Colonic mucosa (tissue), 4 donors: ENCODE results near the gene ST3GAL2. TPM values are rescaled to one million over a fixed set of nuclear protein-coding genes. Genes with fewer than 3 reads are reported as not detected.
A peak's percentile ranks its signal among the peaks of the same experiment; 100 is the strongest.

ENCODE experiments used
- DNase-seq: peaks from one replicate; pipeline ENCODE4 v3.0.0-alpha.2; 2020
- H3K27ac ChIP-seq: fragments of 200-600 bp; one replicate; pipeline ENCODE4 v1.8.0; 2021
- H3K27me3 ChIP-seq: fragments of 200-600 bp; one replicate; pipeline ENCODE4 v1.8.0; 2021
- H3K36me3 ChIP-seq: fragments of 200-600 bp; one replicate; pipeline ENCODE4 v1.8.0; 2021
- H3K4me1 ChIP-seq: fragments of 200-600 bp; one replicate; pipeline ENCODE4 v1.8.0; 2021; ENCODE audit warnings: mild to moderate bottlenecking
- H3K4me3 ChIP-seq: fragments of 200-600 bp; one replicate; pipeline ENCODE4 v1.8.0; 2021
- H3K9ac ChIP-seq, 2 donors: one replicate each; pipeline ENCODE4 v1.7.0; 2013; ENCODE audit warnings: control low read depth in 2 of 2, low read depth in 2 of 2, low read length in 2 of 2
- H3K9me3 ChIP-seq: fragments of 200-600 bp; one replicate; pipeline ENCODE4 v1.8.0; 2021
- CTCF ChIP-seq: fragments of 200-600 bp; IDR thresholded peaks from one replicate; pipeline ENCODE4 v1.8.0; 2022; ENCODE audit warnings: antibody characterized with exemption, mild to moderate bottlenecking
- intact Hi-C: fragments of 100-400 bp; cut with DNase I; formaldehyde crosslinking; loops from one replicate; pipeline ENCODE4 v1.14.1; 2022
- total RNA-seq, 2 donors: library from RNA; stranded (reverse); fragmentation: NEBNext Ultra II Directional in 1 of 2; extraction: Animal tissue kit (Norgen Biotek cat#: 25700) in 1 of 2; gene quantifications; one replicate each; pipeline ENCODE4 v1.2.1, GENCODE V29; 2021
- donor health status: healthy.
- donor health status: DM: no; HTN: no; CAD: no.
- donor health status: DM: no; HTN: no; CAD: no.

Gene ST3GAL2
- total RNA-seq, 2 donors from 2014 or later = 6.9 to 8.1 TPM

- Histone ChIP-seq H3K4me1 (no peaks in the 10 kb centered on the region), H3K9ac (no peak overlapping the region), H3K27me3 (no peaks in the 10 kb centered on the region), H3K4me3 (no peak overlapping the region), H3K36me3 (no peaks in the 10 kb centered on the region), H3K9me3 (no peaks in the 10 kb centered on the region), H3K27ac (no peak overlapping the region)
- no peak for DNase-seq
- TF ChIP-seq CTCF = no peak
- intact Hi-C loops = loop anchor here (5.0 kb wide), 1 partner anchor 102 kb away; no protein-coding TSS in a partner anchor
Measured at GRCh38 chr16:70474320-70475053, 35.6 kb upstream of the ST3GAL2 start.

- no peak overlapping the region for H3K4me3 ChIP-seq
- intact Hi-C loops = loop anchor here (5.0 kb wide), 1 partner anchor 101 kb away; no protein-coding TSS in a partner anchor
- H3K9me3 ChIP-seq = no peaks in the 10 kb centered on the region
- H3K4me1 ChIP-seq = no peaks in the 10 kb centered on the region
- H3K9ac ChIP-seq = no peak overlapping the region
- H3K36me3 ChIP-seq = no peaks in the 10 kb centered on the region
- H3K27ac ChIP-seq = no peak overlapping the region
- no peak for TF ChIP-seq CTCF
- DNase-seq = no peak
- H3K27me3 ChIP-seq = no peaks in the 10 kb centered on the region
Measured at GRCh38 chr16:70473446-70474319, 34.8 kb upstream of the ST3GAL2 start.

GRCh38 chr16:70472786-70473433, 34.0 kb upstream of the ST3GAL2 start:
- Histone ChIP-seq H3K27me3 (no peaks in the 10 kb centered on the region), H3K9me3 (no peaks in the 10 kb centered on the region), H3K4me3 (no peak overlapping the region), H3K9ac (no peak overlapping the region), H3K36me3 (no peaks in the 10 kb centered on the region), H3K4me1 (no peaks in the 10 kb centered on the region), H3K27ac (no peak overlapping the region)
- DNase-seq = no peak
- intact Hi-C loops = loop anchor here (5.0 kb wide), 1 partner anchor 101 kb away; no protein-coding TSS in a partner anchor
- no peak for TF ChIP-seq CTCF

- Histone ChIP-seq H3K27ac (no peak overlapping the region), H3K36me3 (no peaks in the 10 kb centered on the region), H3K4me3 (no peak overlapping the region), H3K9ac (no peak overlapping the region), H3K4me1 (no peaks in the 10 kb centered on the region), H3K27me3 (no peaks in the 10 kb centered on the region), H3K9me3 (no peaks in the 10 kb centered on the region)
- intact Hi-C loops = loop anchor here (5.0 kb wide), 1 partner anchor 99 kb away; no protein-coding TSS in a partner anchor
- TF ChIP-seq CTCF = peak; percentile 25
- no peak for DNase-seq
Measured at GRCh38 chr16:70470927-70471341, 32.0 kb upstream of the ST3GAL2 start.
